AG09309 (cell line): ENCODE results near the gene RASL10A.

ENCODE experiments used
- DNase-seq: peaks from one replicate; pipeline ENCODE4 v3.0.0-alpha.2; 2010; ENCODE audit warnings: low read depth
- H3K4me3 ChIP-seq: 2 replicates; pipeline ENCODE4 v1.5.1; 2011; ENCODE audit warnings: mild to moderate bottlenecking, low read depth, low read length, moderate library complexity; ENCODE audit not compliant: control insufficient read depth
- CTCF ChIP-seq: IDR thresholded peaks from 2 replicates; pipeline ENCODE4 v1.5.1; 2011; ENCODE audit warnings: mild to moderate bottlenecking, low read depth, low read length, inconsistent platforms; ENCODE audit not compliant: insufficient read depth, control insufficient read depth; ENCODE audit errors: missing control alignments

RASL10A gene

GRCh38 chr22:29323641-29324040 lies 8.1 kb upstream of the RASL10A start:
- no peak overlapping the region for H3K4me3 ChIP-seq
- no peak for DNase-seq
- no peak for TF ChIP-seq CTCF

- no peak for DNase-seq
- no peak overlapping the region for H3K4me3 ChIP-seq
- no peak for TF ChIP-seq CTCF
Measured at GRCh38 chr22:29320546-29320945, 5.0 kb upstream of the RASL10A start.

- no peak for DNase-seq
- no peak overlapping the region for H3K4me3 ChIP-seq
- TF ChIP-seq CTCF, result no peak
Measured at GRCh38 chr22:29319072-29319471, 3.6 kb upstream of the RASL10A start.

- DNase-seq, result no peak
- no peak for TF ChIP-seq CTCF
- no peak overlapping the region for H3K4me3 ChIP-seq
Measured at GRCh38 chr22:29317827-29318454, 2.4 kb upstream of the RASL10A start.

- no peak for TF ChIP-seq CTCF
- DNase-seq, result no peak
- no peak overlapping the region for H3K4me3 ChIP-seq
Measured at GRCh38 chr22:29316141-29316828, 788 bp upstream of the RASL10A start.

- TF ChIP-seq CTCF, result no peak
- no peak overlapping the region for H3K4me3 ChIP-seq
- DNase-seq, result no peak
Measured at GRCh38 chr22:29314537-29315285, 786 bp downstream of the RASL10A start.
